ENCODE results near the gene MEIKIN. TPM values are rescaled to one million over a fixed set of nuclear protein-coding genes. Genes with fewer than 3 reads are reported as not detected.
A peak's percentile ranks its signal among the peaks of the same experiment; 100 is the strongest.

Gene MEIKIN
- total RNA-seq, 1 experiment from 2014 or later = not detected

DNA sequence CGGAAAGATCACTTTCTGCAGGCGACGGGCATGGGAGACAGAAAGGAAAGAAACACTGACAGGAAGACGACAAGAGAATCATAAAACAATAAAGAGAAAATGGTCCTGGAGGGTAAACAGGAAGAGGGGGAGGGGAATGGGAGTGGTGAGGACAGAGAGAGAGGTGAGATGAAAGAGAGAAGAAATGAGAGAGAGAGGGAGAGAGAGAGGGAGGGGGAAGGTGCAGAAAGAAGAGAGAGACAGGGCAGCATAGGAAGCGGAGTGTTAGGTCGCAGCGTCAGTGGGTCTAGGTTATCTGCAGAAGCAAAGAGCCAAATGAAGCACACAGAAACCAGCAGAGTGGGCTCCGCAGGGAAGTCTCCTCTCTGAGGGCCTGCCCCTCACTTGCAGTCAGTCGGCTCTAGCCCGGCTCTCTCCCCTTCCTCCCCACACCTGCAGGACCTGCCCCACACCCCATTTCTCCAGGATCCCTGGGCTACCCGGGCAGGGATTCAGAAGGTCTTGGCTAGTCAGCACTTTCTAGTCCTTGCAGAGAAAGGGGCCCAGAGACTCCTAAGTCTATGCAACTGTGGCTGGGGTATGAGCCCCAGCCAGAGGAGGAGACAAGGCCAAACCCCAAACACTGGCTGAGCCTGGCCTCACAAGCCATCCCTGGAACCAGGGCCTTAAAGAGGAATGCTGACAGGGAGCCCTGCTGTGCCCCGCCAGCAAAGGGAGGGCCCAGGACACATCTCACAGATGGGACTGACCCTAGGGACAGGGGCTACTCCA lies 29.7 kb upstream of the MEIKIN start:
- peak overlapping the region in 1 of 2 experiments; percentile 52; a peak in 2 of 5 replicates for H3K4me3 Mint-ChIP-seq
- WGBS (ENCODE audit: extremely low coverage, insufficient read length, low lambda C conversion rate) = no CpG with 5 or more reads among the region's 12 CpGs

More for the DNA sequence above, 29.7 kb upstream of the MEIKIN start:
- Histone ChIP-seq H3K4me1 (ENCODE audit: insufficient read depth, low read length) (peaks cover 2% of the 10 kb centered on the region; the same call in 1 of the 2 replicates), H3K23me2 (ENCODE audit: insufficient read length, low read depth, low read length, poor library complexity, severe bottlenecking) (no peaks in the 10 kb centered on the region), H2BK120ac (ENCODE audit: low read depth, low read length, poor library complexity, severe bottlenecking) (no peak overlapping the region), H4K8ac (replicated peaks; ENCODE audit: insufficient read length, low read depth, low read length) (no peak overlapping the region), H4K5ac (ENCODE audit: insufficient read length, low read depth, low read length) (no peak overlapping the region), H4K20me1 (ENCODE audit: control insufficient read depth, insufficient read depth, insufficient read length) (no peaks in the 10 kb centered on the region), H3K27me3 (ENCODE audit: insufficient read depth, low read length) (no peaks in the 10 kb centered on the region), H3K4me2 (ENCODE audit: insufficient read depth, insufficient read length, low read length) (peak overlapping the region; percentile 25), H3K4ac (ENCODE audit: low read depth, low read length) (no peak overlapping the region), H3K23ac (ENCODE audit: insufficient read length, low read depth, low read length) (no peak overlapping the region), H3K14ac (ENCODE audit: insufficient read depth, low read length) (no peak overlapping the region), H2BK5ac (ENCODE audit: insufficient read length, low read length) (no peak overlapping the region), H3K79me2 (ENCODE audit: insufficient read depth, low read length) (no peaks in the 10 kb centered on the region), H3K56ac (ENCODE audit: insufficient read length, low read depth, low read length) (no peak overlapping the region), H2BK15ac (ENCODE audit: low read depth, low read length) (no peak overlapping the region), H2AFZ (ENCODE audit: low read length) (no peak overlapping the region), H2BK12ac (ENCODE audit: insufficient read length, low read depth, low read length) (no peak overlapping the region), H3K9me3 (ENCODE audit: control insufficient read depth, low read depth, low read length) (no peaks in the 10 kb centered on the region), H3K9ac (ENCODE audit: extremely low read depth, insufficient read length, low read length) (no peak overlapping the region), H3T11ph (ENCODE audit: low read length) (no peak overlapping the region), H2AK5ac (ENCODE audit: insufficient read length, low read length) (no peak overlapping the region), H3K79me1 (ENCODE audit: insufficient read depth, low read depth, low read length, poor library complexity, severe bottlenecking) (no peaks in the 10 kb centered on the region), H2BK20ac (ENCODE audit: low read depth, low read length, poor library complexity, severe bottlenecking) (no peak overlapping the region), H3K27ac (ENCODE audit: insufficient read length, low read depth, low read length) (no peak overlapping the region), H3K18ac (ENCODE audit: insufficient read length, low read depth, low read length) (no peak overlapping the region), H4K91ac (ENCODE audit: insufficient read length, low read depth, low read length) (no peak overlapping the region)
- H3K9me3 Mint-ChIP-seq = no peaks in the 10 kb centered on the region
- no peaks in the 10 kb centered on the region; a peak in 1 of 7 replicates for H3K36me3 Mint-ChIP-seq (ENCODE audit: insufficient read depth in 1 of 3, low read depth in 3 of 3)
- peak overlapping the region in 1 of 3 experiments; percentile 10; a peak in 2 of 7 replicates for H3K27ac Mint-ChIP-seq
- DNase-seq = peak; percentile 47
- TF ChIP-seq, protein P1, sequence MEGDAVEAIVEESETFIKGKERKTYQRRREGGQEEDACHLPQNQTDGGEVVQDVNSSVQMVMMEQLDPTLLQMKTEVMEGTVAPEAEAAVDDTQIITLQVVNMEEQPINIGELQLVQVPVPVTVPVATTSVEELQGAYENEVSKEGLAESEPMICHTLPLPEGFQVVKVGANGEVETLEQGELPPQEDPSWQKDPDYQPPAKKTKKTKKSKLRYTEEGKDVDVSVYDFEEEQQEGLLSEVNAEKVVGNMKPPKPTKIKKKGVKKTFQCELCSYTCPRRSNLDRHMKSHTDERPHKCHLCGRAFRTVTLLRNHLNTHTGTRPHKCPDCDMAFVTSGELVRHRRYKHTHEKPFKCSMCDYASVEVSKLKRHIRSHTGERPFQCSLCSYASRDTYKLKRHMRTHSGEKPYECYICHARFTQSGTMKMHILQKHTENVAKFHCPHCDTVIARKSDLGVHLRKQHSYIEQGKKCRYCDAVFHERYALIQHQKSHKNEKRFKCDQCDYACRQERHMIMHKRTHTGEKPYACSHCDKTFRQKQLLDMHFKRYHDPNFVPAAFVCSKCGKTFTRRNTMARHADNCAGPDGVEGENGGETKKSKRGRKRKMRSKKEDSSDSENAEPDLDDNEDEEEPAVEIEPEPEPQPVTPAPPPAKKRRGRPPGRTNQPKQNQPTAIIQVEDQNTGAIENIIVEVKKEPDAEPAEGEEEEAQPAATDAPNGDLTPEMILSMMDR (conservative IDR thresholded peaks at IDR 0.05) = no peak
- no peaks in the 10 kb centered on the region for H3K27me3 Mint-ChIP-seq (ENCODE audit: low read depth)
- H3K4me1 Mint-ChIP-seq = peaks cover 14 to 16% of the 10 kb centered on the region in 2 experiments

Data from H9 (cell line).